ENCODE data around the gene SRC.

GRCh38 chr20:37335642-37336368 lies 10.1 kb upstream of the SRC start:
- TF ChIP-seq CTCF (IDR thresholded peaks at IDR 0.05): no peak
- no peak for TF ChIP-seq POLR2A (IDR thresholded peaks at IDR 0.05)

Measured in body of pancreas (tissue), 4 donors.